Lower leg skin (tissue), 3 donors: ENCODE data around the gene BBS9.

Experiments
- POLR2A ChIP-seq, 2 donors: fragments of 450-650 bp; IDR thresholded peaks; one replicate each; pipeline ENCODE4 v1.6.1; 2016 to 2017; ENCODE audit warnings: antibody characterized with exemption in 2 of 2, mild to moderate bottlenecking in 1 of 2, moderate library complexity in 1 of 2
- TF ChIP-seq, protein P1 (sequence below), 3 donors: fragments of 450-650 bp; IDR thresholded peaks; one replicate each; pipeline ENCODE4 v1.5.1; 2016; ENCODE audit warnings: antibody characterized with exemption in 3 of 3, mild to moderate bottlenecking in 3 of 3, moderate library complexity in 2 of 3

DNA sequence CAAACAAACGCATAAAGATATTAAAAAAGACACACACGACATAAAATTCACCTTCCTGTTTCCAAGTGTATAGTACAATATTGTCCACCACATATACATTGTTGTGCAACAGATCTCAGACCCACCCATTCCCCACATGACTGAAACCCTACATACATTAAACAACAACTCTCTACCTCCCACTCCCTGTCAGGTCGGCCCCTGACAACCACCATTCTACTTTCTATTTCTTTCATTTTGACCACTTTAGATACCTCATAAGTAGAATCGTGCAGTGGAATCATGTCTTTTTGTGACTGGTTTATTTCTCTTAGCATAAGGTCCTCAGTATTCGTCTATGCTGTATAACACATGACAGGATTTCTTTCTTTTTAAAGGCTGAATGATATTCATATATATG is 320.5 kb downstream of the BBS9 start:
- TF ChIP-seq, protein P1, sequence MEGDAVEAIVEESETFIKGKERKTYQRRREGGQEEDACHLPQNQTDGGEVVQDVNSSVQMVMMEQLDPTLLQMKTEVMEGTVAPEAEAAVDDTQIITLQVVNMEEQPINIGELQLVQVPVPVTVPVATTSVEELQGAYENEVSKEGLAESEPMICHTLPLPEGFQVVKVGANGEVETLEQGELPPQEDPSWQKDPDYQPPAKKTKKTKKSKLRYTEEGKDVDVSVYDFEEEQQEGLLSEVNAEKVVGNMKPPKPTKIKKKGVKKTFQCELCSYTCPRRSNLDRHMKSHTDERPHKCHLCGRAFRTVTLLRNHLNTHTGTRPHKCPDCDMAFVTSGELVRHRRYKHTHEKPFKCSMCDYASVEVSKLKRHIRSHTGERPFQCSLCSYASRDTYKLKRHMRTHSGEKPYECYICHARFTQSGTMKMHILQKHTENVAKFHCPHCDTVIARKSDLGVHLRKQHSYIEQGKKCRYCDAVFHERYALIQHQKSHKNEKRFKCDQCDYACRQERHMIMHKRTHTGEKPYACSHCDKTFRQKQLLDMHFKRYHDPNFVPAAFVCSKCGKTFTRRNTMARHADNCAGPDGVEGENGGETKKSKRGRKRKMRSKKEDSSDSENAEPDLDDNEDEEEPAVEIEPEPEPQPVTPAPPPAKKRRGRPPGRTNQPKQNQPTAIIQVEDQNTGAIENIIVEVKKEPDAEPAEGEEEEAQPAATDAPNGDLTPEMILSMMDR (IDR thresholded peaks at IDR 0.05) = no peak
- TF ChIP-seq POLR2A (IDR thresholded peaks at IDR 0.05) = no peak
